Bronchial epithelial cell (primary cell): ENCODE results near the gene TNRC18. TPM values are rescaled to one million over a fixed set of nuclear protein-coding genes. Genes with fewer than 3 reads are reported as not detected.

Experiments
- DNase-seq: peaks from one replicate; pipeline ENCODE4 v3.0.0-alpha.2; 2010; ENCODE audit warnings: low read depth
- FAIRE-seq: peaks from 2 replicates; lab custom pipeline; 2011; peaks lifted over from hg19 to GRCh38; lab: Jason Lieb, UNC
- H3K27me3 ChIP-seq: 2 replicates; pipeline ENCODE4 v1.5.1; 2011; ENCODE audit warnings: low read length; ENCODE audit not compliant: control insufficient read depth, insufficient read depth
- H3K36me3 ChIP-seq: 2 replicates; pipeline ENCODE4 v1.5.1; 2011; ENCODE audit warnings: low read length; ENCODE audit not compliant: control insufficient read depth, insufficient read depth
- H3K4me3 ChIP-seq: 2 replicates; pipeline ENCODE4 v1.5.1; 2011; ENCODE audit warnings: mild to moderate bottlenecking, low read depth, low read length, control low read depth
- total RNA-seq: library from RNA; depleted of rRNA; stranded (reverse); fragments of >200 nt; gene quantifications from 2 replicates; pipeline ENCODE4 v1.2.1, GENCODE V29; 2014
- TF ChIP-seq, protein P1 (sequence below): IDR thresholded peaks from 2 replicates; pipeline ENCODE4 v1.5.1; 2011; ENCODE audit warnings: mild to moderate bottlenecking, moderate library complexity, low read length, control low read depth, inconsistent platforms; ENCODE audit not compliant: insufficient read depth, severe bottlenecking

Gene TNRC18
- total RNA-seq, 1 donor from 2014 or later: 29.0 TPM

DNA sequence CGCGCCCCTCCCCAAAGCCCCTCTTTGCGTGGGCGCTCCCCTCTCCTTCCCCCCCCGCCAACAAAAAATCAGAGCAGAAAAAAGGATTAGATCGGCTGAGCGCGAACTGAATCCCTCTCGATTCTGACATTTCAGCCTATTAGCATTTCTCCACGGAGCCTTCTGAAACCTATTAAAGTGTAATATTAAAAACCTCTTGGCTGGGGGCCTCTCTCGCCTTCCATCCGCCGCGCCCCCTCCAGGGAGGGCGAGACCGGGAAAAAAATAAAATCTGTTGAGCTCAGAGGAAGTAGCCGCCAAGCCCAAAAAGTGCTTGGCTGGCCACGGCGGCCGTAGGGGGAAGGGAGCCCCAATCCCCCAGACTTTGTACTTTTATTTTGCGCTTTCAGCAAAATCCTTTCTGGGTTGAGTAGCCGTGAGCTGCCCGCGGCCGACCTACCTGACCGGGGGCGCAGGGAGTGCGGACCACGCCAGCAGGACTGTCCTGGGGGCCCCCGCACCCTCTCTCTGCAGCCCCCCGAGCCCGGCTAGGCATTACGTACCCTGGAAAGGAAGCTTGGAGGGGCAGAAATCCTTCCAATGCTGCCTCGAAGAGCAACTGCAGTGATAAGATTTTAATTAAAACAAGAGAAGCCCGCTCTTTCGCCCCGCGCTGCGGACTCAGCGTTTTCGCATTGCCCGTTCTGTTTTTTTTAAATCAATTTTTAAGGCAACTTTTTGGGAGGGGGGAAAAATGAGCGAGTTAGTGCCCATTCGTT, 1.3 kb upstream of the TNRC18 start:
- FAIRE-seq (no peak), DNase-seq (no peak)
- H3K27me3 ChIP-seq: no peaks in the 10 kb centered on the region
- peak overlapping the region; percentile 86 for H3K4me3 ChIP-seq
- TF ChIP-seq, protein P1, sequence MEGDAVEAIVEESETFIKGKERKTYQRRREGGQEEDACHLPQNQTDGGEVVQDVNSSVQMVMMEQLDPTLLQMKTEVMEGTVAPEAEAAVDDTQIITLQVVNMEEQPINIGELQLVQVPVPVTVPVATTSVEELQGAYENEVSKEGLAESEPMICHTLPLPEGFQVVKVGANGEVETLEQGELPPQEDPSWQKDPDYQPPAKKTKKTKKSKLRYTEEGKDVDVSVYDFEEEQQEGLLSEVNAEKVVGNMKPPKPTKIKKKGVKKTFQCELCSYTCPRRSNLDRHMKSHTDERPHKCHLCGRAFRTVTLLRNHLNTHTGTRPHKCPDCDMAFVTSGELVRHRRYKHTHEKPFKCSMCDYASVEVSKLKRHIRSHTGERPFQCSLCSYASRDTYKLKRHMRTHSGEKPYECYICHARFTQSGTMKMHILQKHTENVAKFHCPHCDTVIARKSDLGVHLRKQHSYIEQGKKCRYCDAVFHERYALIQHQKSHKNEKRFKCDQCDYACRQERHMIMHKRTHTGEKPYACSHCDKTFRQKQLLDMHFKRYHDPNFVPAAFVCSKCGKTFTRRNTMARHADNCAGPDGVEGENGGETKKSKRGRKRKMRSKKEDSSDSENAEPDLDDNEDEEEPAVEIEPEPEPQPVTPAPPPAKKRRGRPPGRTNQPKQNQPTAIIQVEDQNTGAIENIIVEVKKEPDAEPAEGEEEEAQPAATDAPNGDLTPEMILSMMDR: no peak
- no peaks in the 10 kb centered on the region for H3K36me3 ChIP-seq

DNA sequence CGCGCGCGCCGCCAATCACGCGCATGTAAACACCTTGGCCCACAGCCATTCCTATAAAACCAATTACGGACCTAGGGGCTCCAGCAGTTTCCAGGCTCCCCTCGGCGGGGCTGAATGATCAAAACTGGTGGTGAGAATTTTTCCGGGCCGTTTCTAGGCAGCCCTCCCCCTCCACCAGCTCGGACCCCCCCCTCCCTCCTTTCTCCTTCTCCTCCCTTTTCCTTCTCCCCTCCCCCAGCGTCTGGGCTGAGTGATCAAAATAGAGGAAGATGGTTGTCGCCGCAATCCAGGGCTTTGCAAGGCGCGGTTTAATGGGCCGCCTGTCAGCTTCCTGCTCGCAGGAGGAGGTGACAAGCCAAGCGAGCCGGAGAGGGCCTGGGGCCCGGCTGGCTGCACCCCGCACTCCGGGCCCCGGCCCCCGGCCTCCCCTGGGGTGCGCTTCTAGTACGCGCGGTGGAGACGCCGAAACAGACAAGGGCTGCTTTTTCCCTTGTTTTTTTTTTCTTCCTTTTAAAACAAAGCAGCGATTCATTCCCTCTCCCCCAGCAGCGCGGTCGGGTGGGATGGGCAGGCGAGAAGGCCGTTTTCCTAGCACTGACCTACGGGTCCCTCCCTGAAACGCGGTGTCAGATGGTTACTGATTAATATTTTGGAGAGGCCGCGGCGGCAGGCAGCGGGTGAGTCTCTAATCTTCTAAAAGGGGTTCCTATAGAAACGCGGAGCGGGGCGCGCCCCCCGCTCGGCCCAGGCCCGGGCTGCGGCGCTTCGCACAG, 528 bp upstream of the TNRC18 start:
- H3K36me3 ChIP-seq: no peaks in the 10 kb centered on the region
- FAIRE-seq (no peak), DNase-seq (peak; percentile 93)
- H3K27me3 ChIP-seq: no peaks in the 10 kb centered on the region
- TF ChIP-seq, protein P1: no peak
- peak overlapping the region; percentile 86 for H3K4me3 ChIP-seq

DNA sequence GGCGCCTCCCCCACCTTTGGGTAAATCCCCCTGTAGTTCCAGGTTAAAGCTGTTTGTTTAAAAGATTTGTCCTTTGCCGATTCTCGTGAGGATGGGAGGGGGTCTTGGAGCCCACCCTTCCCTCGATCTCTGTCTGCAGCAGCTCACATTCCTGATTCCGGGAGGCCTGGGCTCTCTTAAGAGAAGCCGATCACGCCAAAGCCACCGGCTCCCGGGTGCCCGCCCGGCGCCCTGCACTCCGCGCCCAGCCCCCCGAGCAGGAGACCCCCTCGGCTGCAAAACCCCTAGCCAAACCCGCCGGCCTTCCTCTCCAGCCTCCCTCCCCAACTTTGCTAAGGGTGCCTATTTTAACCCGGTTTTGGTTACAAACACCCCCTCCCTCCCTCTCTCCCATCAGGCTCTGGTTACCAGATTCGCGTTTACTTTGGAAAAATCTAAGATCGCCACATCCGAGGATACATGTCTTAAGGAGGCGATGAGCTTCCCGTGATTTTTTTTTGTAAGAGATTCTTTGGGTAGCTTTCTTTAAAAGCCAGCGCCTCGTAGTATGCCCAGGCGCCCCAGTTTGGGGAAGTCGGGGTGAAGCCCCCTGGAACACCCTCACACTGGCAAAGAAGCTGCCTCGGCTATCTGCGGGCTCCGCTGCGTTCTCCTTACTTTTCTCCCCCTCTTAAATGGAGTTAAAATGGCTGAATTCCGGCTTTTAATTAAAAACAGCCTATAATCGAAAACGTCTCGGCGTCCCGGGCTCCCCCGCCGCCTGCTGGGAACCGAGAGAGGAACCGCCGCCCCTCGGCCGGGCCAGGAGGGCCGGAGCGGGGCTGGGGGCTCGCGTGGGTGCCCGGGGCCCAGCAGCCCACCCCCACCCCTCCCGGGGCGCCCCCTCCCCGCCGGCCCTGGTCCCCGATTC, 983 bp downstream of the TNRC18 start:
- no peaks in the 10 kb centered on the region for H3K36me3 ChIP-seq
- peak overlapping the region; percentile 74 for H3K4me3 ChIP-seq
- FAIRE-seq (no peak), DNase-seq (no peak)
- H3K27me3 ChIP-seq: no peaks in the 10 kb centered on the region
- TF ChIP-seq, protein P1: peak; percentile 6

DNA sequence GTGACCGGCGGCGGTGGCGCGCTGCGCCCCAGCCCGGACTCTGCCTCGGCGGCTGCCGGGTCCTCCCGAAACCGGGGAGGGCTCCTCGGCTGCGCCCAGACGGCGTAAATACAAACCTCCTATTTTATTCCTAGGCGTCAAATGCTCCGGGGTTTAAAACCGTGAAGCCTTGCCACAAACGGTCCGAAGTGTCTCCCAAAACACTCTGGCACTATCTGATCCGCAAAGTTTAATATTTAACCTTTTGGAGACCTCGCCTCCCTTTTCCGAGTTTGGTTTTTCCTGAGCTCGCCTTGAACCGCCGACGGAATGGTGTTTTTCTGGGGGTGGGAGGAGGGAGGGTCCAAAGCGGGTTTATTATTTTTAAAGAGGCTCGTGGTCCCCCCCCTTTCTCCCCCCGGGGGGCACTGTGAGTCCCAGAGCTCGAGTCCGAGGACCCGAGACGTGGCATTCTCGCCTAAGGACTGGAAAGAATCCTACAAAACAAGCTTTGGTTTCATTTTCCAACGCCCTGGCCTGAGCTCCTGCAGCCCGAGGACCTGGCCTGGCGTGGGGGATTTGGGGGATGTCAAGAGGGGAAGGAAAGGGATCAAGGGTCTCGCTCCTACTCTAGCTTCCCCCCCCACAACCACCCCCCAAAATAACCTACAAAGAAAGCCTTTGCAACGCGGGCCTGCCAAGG, 1.8 kb downstream of the TNRC18 start:
- no peak for DNase-seq
- Histone ChIP-seq H3K4me3 (peak overlapping the region; percentile 74), H3K27me3 (no peaks in the 10 kb centered on the region), H3K36me3 (no peaks in the 10 kb centered on the region)
- FAIRE-seq: no peak
- TF ChIP-seq, protein P1: no peak
